ENCODE measurements around the gene SPG7. TPM values are rescaled to one million over a fixed set of nuclear protein-coding genes. Genes with fewer than 3 reads are reported as not detected.
A peak's percentile ranks its signal among the peaks of the same experiment; 100 is the strongest.

SPG7 gene
- total RNA-seq, 2 experiments from 2014 or later: 67.9 to 70.4 TPM

- intact Hi-C loops (cut with micrococcal nuclease): no loop called here
- Mint-ChIP-seq H3K4me3 (no peak overlapping the region), H3K4me1 (ENCODE audit: low read depth) (peaks cover 18% of the 10 kb centered on the region), H3K9me3 (no peaks in the 10 kb centered on the region), H3K27me3 (no peaks in the 10 kb centered on the region), H3K27ac (no peak overlapping the region), H3K36me3 (peaks cover 16% of the 10 kb centered on the region)
- ChIA-PET CTCF (no interaction called here), POLR2A (no interaction called here)
- DNase-seq: no peak
Measured at GRCh38 chr16:89552329-89552728, 44.1 kb downstream of the SPG7 start.

- CTCF ChIA-PET: no interaction called here
- intact Hi-C loops (cut with micrococcal nuclease): no loop called here
- Mint-ChIP-seq H3K4me1 (ENCODE audit: low read depth) (peaks cover 23% of the 10 kb centered on the region), H3K27ac (no peak overlapping the region), H3K36me3 (peaks cover 15% of the 10 kb centered on the region), H3K4me3 (no peak overlapping the region), H3K9me3 (no peaks in the 10 kb centered on the region), H3K27me3 (no peaks in the 10 kb centered on the region)
- no peak for DNase-seq
- POLR2A ChIA-PET: no interaction called here
Measured at GRCh38 chr16:89552913-89553312, 44.7 kb downstream of the SPG7 start.

- peaks cover 11% of the 10 kb centered on the region for H3K36me3 Mint-ChIP-seq
- H3K4me3 Mint-ChIP-seq: no peak overlapping the region
- DNase-seq: no peak
- H3K27ac Mint-ChIP-seq: no peak overlapping the region
- ChIA-PET POLR2A (no interaction called here), CTCF (no interaction called here)
- intact Hi-C loops (cut with micrococcal nuclease): no loop called here
- H3K4me1 Mint-ChIP-seq (ENCODE audit: low read depth): peaks cover 17% of the 10 kb centered on the region
- H3K9me3 Mint-ChIP-seq: no peaks in the 10 kb centered on the region
- H3K27me3 Mint-ChIP-seq: no peaks in the 10 kb centered on the region
Measured at GRCh38 chr16:89553733-89554132, 45.5 kb downstream of the SPG7 start.

DNA sequence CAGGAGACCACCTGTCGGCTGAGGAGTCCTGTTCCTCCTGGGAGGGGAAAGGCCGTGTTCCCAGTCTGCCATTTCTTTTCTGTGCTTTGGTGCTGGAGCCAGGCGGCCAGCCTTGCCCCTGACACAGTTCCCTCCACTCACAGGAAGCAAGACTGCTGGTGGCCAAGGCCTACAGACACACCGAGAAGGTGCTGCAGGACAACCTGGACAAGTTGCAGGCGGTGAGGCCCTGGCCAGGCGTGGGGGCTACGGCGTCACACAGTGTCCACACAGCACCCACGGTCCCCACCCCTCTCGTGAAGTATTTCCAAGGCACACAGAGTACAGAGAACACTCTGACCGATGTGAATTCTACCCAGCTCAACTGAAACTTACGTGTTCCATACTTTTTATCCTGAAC lies 46.1 kb downstream of the SPG7 start:
- no peak for DNase-seq
- Mint-ChIP-seq H3K4me1 (ENCODE audit: low read depth) (peaks cover 11% of the 10 kb centered on the region), H3K36me3 (peaks cover 11% of the 10 kb centered on the region), H3K27me3 (no peaks in the 10 kb centered on the region), H3K27ac (no peak overlapping the region), H3K9me3 (no peaks in the 10 kb centered on the region), H3K4me3 (no peak overlapping the region)
- ChIA-PET POLR2A (no interaction called here), CTCF (no interaction called here)
- intact Hi-C loops (cut with micrococcal nuclease): no loop called here

DNA sequence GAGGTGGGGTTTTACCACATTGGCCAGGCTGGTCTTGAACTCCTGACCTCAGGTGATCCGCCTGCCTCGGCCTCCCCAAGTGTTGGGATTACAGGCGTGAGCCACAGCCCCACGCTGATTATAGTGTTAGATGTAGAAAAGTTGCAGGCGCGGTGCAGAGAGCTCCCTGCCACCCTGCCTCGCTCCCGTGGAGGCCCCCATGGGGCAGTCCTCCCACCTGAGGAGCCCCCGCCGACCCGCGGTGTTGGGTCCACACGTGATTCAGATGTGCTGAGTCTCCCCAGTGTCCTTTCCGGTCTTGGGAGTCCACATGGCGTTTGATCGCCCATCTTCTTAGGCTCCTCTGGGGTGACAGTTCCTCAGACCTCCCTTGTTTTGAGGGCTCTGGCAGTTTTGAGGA lies 47.1 kb downstream of the SPG7 start:
- intact Hi-C loops (cut with micrococcal nuclease): loop anchor here (5.0 kb wide), 2 partner anchors 68 to 223 kb away; no protein-coding TSS in a partner anchor
- no peak overlapping the region for H3K27ac Mint-ChIP-seq
- no peak overlapping the region for H3K4me3 Mint-ChIP-seq
- no peaks in the 10 kb centered on the region for H3K27me3 Mint-ChIP-seq
- peaks cover 10% of the 10 kb centered on the region for H3K4me1 Mint-ChIP-seq (ENCODE audit: low read depth)
- H3K9me3 Mint-ChIP-seq: no peaks in the 10 kb centered on the region
- POLR2A ChIA-PET: no interaction called here
- no peak for DNase-seq
- peaks cover 11% of the 10 kb centered on the region for H3K36me3 Mint-ChIP-seq
- CTCF ChIA-PET: no interaction called here

DNA sequence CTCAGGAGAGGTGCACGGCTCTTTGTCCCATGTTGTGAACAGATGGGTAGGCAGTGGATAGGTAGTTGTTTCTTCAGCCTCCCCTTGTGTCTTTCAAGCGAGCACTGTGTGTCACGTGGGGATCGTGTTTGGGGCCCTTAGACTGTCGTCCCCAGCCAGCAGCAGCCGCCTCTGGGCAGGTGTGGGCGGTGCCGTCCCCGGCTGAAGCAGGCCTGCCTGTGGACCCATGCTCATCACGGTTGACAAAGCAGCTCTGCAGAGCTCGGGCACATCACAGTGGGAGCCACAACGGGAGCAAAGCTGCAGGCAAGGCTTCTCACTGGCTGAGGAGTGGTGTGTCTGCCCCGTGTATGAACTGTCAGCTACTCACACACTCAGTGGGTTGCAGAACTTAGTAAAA lies 47.6 kb downstream of the SPG7 start:
- POLR2A ChIA-PET: no interaction called here
- Mint-ChIP-seq H3K9me3 (no peaks in the 10 kb centered on the region), H3K27ac (no peak overlapping the region), H3K36me3 (peaks cover 14% of the 10 kb centered on the region), H3K4me1 (ENCODE audit: low read depth) (peaks cover 10% of the 10 kb centered on the region), H3K27me3 (no peaks in the 10 kb centered on the region), H3K4me3 (no peak overlapping the region)
- intact Hi-C loops (cut with micrococcal nuclease): loop anchor here (5.0 kb wide), 2 partner anchors 68 to 223 kb away; no protein-coding TSS in a partner anchor
- CTCF ChIA-PET: no interaction called here
- no peak for DNase-seq

GRCh38 chr16:89556750-89557689 lies 48.8 kb downstream of the SPG7 start:
- intact Hi-C loops (cut with micrococcal nuclease): loop anchor here (5.0 kb wide), 2 partner anchors 70 to 225 kb away; no protein-coding TSS in a partner anchor
- H3K4me1 Mint-ChIP-seq (ENCODE audit: low read depth): peaks cover 15% of the 10 kb centered on the region
- H3K9me3 Mint-ChIP-seq: no peaks in the 10 kb centered on the region
- peak; percentile 91 for DNase-seq
- CTCF ChIA-PET: interaction anchor here (0.6 to 2.2 kb wide), 17 partner anchors 8 to 317 kb away, joined by 3 to 19 read pairs (median 4); partner anchors contain the start of gene SPG7
- peak overlapping the region; percentile 37 for H3K4me3 Mint-ChIP-seq
- H3K27me3 Mint-ChIP-seq: no peaks in the 10 kb centered on the region
- POLR2A ChIA-PET: interaction anchor here (0.8 kb wide), 1 partner anchor 49 kb away, joined by 3 read pairs; the partner anchor contains the start of gene SPG7
- no peak overlapping the region for H3K27ac Mint-ChIP-seq
- H3K36me3 Mint-ChIP-seq: peaks cover 24% of the 10 kb centered on the region

DNA sequence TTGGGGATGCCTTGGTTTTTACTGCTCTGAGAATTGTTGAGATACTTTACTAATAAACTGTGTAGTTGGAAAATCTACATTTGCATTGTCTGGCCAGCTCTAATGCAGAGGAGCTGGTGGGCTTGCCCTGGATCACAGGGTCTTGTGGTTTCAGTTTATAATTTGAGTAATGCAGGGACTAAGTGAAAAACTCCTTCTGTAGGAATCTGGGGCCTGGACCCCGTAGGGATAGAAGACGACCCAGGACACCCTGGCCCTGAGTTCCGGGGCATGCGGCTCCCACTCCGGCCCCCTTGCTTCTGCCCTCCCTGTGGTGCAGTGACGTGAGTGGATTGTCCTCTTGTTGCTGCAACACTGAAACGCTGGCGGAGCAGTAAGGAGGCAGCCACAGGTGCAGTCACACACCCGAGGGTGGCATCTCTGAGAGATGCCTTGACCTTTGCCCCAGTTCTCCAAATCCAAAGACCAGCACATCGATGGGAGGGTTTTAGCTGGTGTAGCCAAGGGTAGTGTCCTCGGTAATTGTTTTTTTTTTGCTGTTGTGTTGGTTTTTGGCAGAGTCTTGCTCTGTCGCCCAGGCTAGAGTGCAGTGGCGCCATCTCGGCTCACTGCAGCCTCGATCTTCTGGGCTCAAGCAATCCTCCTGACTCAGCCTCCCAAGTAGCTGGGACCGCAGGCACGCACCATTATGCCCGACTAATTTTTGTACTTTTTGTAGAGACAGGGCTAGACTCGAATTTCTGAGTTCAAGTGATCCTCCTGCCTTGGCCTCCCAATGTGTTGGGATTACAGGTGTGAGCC lies 49.7 kb downstream of the SPG7 start:
- DNase-seq: no peak
- Mint-ChIP-seq H3K4me3 (peak overlapping the region; percentile 37), H3K27me3 (no peaks in the 10 kb centered on the region), H3K4me1 (ENCODE audit: low read depth) (peaks cover 24% of the 10 kb centered on the region), H3K36me3 (peaks cover 27% of the 10 kb centered on the region), H3K9me3 (no peaks in the 10 kb centered on the region), H3K27ac (no peak overlapping the region)
- intact Hi-C loops (cut with micrococcal nuclease): loop anchor here (5.0 kb wide), 2 partner anchors 71 to 226 kb away; no protein-coding TSS in a partner anchor
- ChIA-PET CTCF (interaction anchor here (0.6 to 2.2 kb wide), 11 partner anchors 8 to 242 kb away, joined by 3 to 19 read pairs (median 5); partner anchors contain the start of gene SPG7), POLR2A (interaction anchor here (0.8 to 1.4 kb wide), 2 partner anchors 50 to 100 kb away, joined by 3 read pairs; partner anchors contain the start of genes CHMP1A, SPATA33 and SPG7)

GRCh38 chr16:89560378-89561141 lies 52.4 kb downstream of the SPG7 start, which contains the start of gene RPL13:
TSS of gene RPL13 (plus strand) at chr16:89560682. CDS start at chr16:89560960, 278 bp downstream.
- Mint-ChIP-seq H3K27me3 (no peaks in the 10 kb centered on the region), H3K4me3 (peak within 1 kb of the TSS; percentile 93), H3K4me1 (ENCODE audit: low read depth) (peaks cover 49% of the 10 kb centered on the region), H3K9me3 (no peaks in the 10 kb centered on the region), H3K36me3 (peaks cover 46% of the 10 kb centered on the region), H3K27ac (peak within 1 kb of the TSS; percentile 91)
- ChIA-PET POLR2A (interaction anchor here (1.2 kb wide), 1 partner anchor 11 kb away, joined by 5 read pairs; no protein-coding TSS in a partner anchor), CTCF (interaction anchor here (1.0 to 1.5 kb wide), 2 partner anchors 247 to 823 kb away, joined by 3 read pairs; no protein-coding TSS in a partner anchor)
- intact Hi-C loops (cut with micrococcal nuclease): loop anchor here (1.0 to 5.0 kb wide), 5 partner anchors 53 to 320 kb away; partner anchors contain the start of genes CDK10, CHMP1A, SPATA33 and SPG7
- peak; percentile 96 for DNase-seq

DNA sequence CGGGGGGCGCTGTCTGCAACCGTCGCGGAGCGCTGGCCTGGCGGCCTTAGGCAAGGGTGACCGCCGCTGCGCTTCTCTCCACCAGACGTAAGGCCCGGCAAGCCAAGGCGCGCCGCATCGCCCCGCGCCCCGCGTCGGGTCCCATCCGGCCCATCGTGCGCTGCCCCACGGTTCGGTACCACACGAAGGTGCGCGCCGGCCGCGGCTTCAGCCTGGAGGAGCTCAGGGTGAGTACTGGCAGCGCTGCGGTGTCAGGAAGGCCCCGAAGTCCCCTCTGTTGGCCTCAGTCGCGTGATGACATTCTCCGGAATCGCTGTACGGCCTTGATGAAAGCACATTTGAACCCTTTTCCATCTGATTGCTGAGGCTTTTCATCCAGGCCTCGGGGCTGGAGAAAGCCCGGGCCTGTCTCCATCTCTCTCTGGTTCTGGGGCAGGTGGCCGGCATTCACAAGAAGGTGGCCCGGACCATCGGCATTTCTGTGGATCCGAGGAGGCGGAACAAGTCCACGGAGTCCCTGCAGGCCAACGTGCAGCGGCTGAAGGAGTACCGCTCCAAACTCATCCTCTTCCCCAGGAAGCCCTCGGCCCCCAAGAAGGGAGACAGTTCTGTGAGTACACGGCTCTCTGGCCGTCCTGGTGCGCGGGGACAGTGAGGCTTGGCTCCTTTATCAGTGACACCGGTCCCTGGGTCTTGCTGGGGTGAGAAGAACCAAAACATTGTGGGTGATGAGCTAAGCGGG lies 53.1 kb downstream of the SPG7 start:
- Mint-ChIP-seq H3K36me3 (peaks cover 42% of the 10 kb centered on the region), H3K4me1 (ENCODE audit: low read depth) (peaks cover 54% of the 10 kb centered on the region), H3K4me3 (peak overlapping the region; percentile 93), H3K27ac (peak overlapping the region; percentile 89), H3K9me3 (no peaks in the 10 kb centered on the region), H3K27me3 (no peaks in the 10 kb centered on the region)
- CTCF ChIA-PET: interaction anchor here (1.0 kb wide), 1 partner anchor 824 kb away, joined by 3 read pairs; no protein-coding TSS in a partner anchor
- intact Hi-C loops (cut with micrococcal nuclease): loop anchor here (2.0 to 5.0 kb wide), 4 partner anchors 54 to 321 kb away; partner anchors contain the start of genes CHMP1A, SPATA33 and SPG7
- peak; percentile 25 for DNase-seq
- POLR2A ChIA-PET: interaction anchor here (1.2 kb wide), 1 partner anchor 12 kb away, joined by 5 read pairs; no protein-coding TSS in a partner anchor

Measured in activated CD4-positive, alpha-beta memory T cell treated with anti-CD3 and anti-CD28 coated beads for 36 hours (primary cell).